ENCODE measurements around the gene TSPAN16.
"Not testable (repeated sequence)": the region's sequence is repeated elsewhere in the genome, so short reads cannot be mapped to it uniquely, and the experiment has no call there.

The TSPAN16 gene

GRCh38 chr19:11347546-11348039, 51.6 kb downstream of the TSPAN16 start:
- DNase-seq = no peak

DNA sequence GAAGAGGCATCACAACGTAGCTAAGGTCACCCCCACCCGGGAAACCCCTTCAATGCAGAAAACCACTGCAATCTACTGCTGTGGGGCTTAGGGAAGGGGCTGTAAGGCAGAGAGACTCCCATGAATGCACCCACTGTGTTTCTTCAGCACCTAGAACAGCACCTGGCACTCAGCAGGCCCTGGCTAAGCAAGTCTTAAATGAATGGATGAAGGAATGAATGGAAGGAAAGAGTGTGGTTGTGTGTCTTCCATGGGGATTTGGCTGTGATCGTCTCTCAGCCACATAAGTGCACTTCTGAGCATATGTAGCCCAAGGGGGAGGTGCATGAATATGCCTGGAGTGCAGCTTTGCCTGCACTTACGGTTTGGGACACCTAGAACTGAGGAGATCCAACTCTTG, 53.2 kb downstream of the TSPAN16 start:
- no peak for DNase-seq

- not testable (repeated sequence) for DNase-seq
Observed at GRCh38 chr19:11354102-11354501, 58.1 kb downstream of the TSPAN16 start.

- peak; percentile 90 to 91 for DNase-seq
Observed at GRCh38 chr19:11355160-11356073, 59.5 kb downstream of the TSPAN16 start, which contains the start of gene PLPPR2. Gene PLPPR2 (plus strand): TSS chr19:11355432. CDS start chr19:11357674, 2,242 bp downstream.

- no peak for DNase-seq
Observed at GRCh38 chr19:11356074-11356397, 60.1 kb downstream of the TSPAN16 start.

DNA sequence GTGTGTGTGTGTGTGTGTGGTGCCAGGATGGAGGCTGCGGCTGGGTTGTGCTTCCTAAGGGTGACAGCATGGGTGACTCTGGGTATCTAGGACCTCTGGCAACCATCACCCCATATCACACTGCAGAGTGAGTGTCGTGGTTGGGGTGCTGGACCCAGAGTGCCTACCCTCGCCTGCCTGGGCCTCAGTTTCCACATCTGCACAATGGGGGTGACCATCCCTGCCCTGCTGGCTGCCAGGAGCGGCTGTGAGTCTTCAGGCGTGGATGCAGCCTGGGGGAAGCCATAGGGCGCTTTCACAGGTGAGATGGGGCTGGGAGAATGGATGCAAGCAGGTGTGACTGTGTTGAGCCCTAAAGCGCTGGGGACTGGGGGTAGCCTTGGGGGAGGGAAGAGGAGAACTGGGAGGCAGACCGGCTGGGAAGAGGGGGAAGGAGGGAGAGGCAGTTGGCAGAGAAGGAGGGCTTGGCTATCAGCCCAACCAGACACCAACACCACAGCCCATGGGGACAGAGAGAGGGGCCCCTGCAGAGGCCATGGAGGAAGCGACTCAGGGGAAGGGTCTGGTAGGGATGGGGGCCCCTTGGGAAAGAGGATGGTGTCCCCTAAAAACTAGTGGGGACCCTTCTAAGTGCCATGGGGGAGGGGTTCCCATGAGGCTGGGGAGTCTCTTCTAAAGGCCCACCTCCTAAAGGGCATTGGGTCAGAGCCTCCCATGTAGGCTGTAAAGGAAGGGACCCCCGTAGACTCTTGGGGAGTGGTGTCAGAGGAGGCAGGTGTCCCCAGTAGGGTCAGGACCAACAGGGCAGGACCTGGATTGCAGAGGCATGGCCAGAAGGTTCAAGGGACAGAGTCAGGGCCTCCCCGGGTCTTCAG, 61.0 kb downstream of the TSPAN16 start:
- no peak for DNase-seq

DNA sequence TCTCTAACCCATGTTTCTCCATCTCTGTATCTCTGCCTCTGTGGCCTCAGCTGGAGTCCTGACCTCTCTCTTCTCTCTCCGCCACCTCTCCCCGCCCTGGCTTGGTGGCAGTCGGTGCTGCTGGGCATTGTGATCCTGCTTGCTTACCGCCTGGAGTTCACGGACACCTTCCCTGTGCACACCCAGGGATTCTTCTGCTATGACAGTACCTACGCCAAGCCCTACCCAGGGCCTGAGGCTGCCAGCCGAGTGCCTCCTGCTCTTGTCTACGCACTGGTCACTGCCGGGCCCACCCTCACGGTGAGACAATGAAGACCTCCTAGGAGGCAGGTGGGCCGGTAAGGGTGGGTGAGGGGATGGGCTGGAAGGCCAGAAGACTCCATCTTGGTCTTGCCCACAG, 63.5 kb downstream of the TSPAN16 start:
- DNase-seq = no peak

DNA sequence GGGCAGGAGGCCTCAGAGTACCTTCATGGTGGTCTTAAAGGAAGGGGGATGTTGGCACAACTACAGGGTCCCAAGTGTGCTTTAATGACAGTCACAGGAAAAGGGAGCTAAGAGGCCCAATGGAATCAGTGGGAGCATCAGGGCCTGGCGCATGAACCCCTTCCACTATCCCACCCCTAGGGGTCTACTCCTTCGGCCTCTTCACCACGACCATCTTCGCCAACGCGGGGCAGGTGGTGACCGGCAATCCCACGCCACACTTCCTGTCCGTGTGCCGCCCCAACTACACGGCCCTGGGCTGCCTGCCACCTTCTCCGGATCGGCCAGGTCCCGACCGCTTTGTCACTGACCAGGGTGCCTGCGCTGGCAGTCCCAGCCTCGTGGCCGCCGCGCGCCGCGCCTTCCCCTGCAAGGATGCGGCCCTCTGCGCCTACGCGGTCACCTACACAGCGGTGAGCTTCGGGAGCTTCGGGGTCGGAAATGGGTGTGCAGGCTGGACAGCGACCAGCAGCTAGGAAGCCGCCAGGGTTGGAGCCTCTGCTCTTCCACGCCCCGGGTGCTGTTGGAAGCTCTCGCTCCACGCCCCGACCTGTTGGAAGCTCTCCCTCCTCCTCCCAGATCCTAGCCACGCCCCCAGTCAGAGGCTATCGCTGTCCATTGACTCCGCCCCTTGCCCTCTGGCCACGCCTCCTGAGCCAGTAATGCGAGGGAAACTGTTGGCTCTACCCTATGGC, 65.2 kb downstream of the TSPAN16 start:
- no peak for DNase-seq

DNA sequence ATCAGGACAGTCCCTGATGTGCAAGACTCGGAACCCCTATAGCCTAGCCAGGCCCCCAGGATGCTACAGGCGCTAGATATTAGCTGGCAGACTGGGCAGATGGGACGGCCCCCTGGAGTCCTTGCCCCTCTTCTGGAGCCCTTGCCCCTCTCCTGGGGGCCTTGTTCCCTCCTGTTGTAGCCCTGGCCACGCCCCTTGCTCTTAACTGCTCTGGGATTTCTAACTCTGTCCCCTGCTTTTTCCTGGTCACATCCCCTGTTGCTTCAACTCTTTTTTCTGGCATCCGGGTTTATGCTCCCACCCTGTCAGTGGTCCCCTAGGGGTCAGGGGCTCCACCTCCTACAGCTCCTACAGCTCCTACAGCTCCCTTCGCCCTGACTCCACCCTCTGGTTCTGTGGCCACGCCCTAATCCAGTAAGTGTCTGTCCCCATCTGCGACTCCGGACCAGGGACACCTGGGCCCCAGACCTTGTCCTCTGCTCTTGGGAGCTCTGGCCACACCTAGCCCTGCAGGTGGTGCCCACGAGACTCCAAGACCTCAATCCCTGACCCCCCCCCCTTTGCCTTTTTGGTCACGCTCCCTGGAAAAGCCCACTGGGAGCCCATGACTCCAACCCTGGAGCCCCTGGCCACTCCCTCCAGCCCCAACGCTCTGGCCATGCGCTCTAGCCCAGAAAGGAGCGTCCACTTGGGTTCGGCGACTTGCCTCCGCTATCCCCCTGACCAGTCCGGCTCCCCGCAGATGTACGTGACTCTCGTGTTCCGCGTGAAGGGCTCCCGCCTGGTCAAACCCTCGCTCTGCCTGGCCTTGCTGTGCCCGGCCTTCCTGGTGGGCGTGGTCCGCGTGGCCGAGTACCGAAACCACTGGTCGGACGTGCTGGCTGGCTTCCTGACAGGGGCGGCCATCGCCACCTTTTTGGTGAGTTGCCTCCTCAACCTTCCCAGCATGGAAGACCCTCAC, 66.1 kb downstream of the TSPAN16 start:
- no peak for DNase-seq

DNA sequence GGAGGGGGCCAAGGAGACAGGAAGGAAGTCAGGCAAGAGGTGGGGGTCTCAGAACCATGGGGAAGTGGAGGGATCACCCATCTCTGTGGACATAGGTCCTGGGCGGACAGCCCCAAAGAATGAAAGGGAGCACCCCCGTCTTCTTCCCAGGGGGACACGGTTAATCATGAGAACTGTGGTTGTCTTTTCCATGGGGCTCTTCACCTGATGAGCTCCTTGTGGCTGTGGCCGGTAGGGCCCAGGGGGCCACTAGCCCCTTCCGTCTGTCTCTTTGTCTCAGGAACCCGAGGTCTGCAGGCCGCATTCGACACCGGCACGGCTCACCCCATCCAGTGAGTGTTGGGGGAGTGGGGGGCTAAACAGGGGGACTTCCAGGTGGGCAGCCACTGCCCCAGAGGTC, 67.9 kb downstream of the TSPAN16 start:
- no peak for DNase-seq

GRCh38 chr19:11364296-11364904, 68.4 kb downstream of the TSPAN16 start:
- no peak for DNase-seq

GRCh38 chr19:11364935-11365334, 69.0 kb downstream of the TSPAN16 start:
- DNase-seq = no peak
